Endothelial cell of umbilical vein (primary cell): ENCODE measurements around the gene NIPBL. TPM values are rescaled to one million over a fixed set of nuclear protein-coding genes. Genes with fewer than 3 reads are reported as not detected.

Source experiments
- BruUV-seq: library from RNA; stranded (reverse); fragments of 400-500 nt; replicated peaks from 2 replicates; lab custom pipeline; 2021; lab: Mats Ljungman, UMichigan
- CTCF ChIA-PET: fragments of 300-600, 350-600 bp; sonication (Branson Sonifier 250); formaldehyde crosslinking; loops from one replicate; lab custom pipeline; 2021; ENCODE audit warnings: antibody characterized with exemption, inconsistent platforms; lab: Charles Lee
- POLR2A ChIA-PET: fragments of 300-600, 350-600 bp; sonication (Branson Sonifier 250); formaldehyde crosslinking; loops from one replicate; lab custom pipeline; 2021; ENCODE audit warnings: antibody characterized with exemption, inconsistent platforms; lab: Charles Lee
- DNase-seq: peaks from one replicate; pipeline ENCODE4 v3.0.0-alpha.2; 2011; ENCODE audit warnings: low read depth, low spot score
- FAIRE-seq: peaks from 2 replicates; lab custom pipeline; 2011; peaks lifted over from hg19 to GRCh38; lab: Jason Lieb, UNC
- H2AFZ ChIP-seq: 2 replicates; pipeline ENCODE4 v1.6.0; 2012; ENCODE audit warnings: low read depth, low read length, control low read depth, inconsistent platforms
- H3K27ac ChIP-seq: 2 replicates; pipeline ENCODE4 v1.5.1; 2011; ENCODE audit warnings: low read depth, mild to moderate bottlenecking, control low read depth, low read length, moderate library complexity; ENCODE audit not compliant: insufficient read depth
- H3K27me3 ChIP-seq, 2 experiments: 2 replicates each; pipeline versions ENCODE4 v1.6.0 to v1.6.1; 2011; ENCODE audit warnings: low read length in 2 of 2, mixed read lengths in 1 of 2; ENCODE audit not compliant: control insufficient read depth in 2 of 2, insufficient read depth in 2 of 2
- H3K36me3 ChIP-seq, 2 experiments: 2 replicates in 1 of 2; 3 replicates in 1 of 2; pipeline ENCODE4 v1.5.1; 2011; ENCODE audit warnings: low read length in 2 of 2, mild to moderate bottlenecking in 1 of 2, moderate library complexity in 1 of 2; ENCODE audit not compliant: control insufficient read depth in 2 of 2, insufficient read depth in 2 of 2; ENCODE audit errors: extremely low read depth in 1 of 2
- H3K4me1 ChIP-seq: 3 replicates; pipeline ENCODE4 v1.5.1; 2011; ENCODE audit warnings: mild to moderate bottlenecking, low read length; ENCODE audit not compliant: control insufficient read depth, insufficient read depth; ENCODE audit errors: extremely low read depth
- H3K4me2 ChIP-seq: 2 replicates; pipeline ENCODE4 v1.6.1; 2011; ENCODE audit warnings: low read length, control low read depth, mixed read lengths; ENCODE audit not compliant: insufficient read depth
- H3K4me3 ChIP-seq, 3 experiments: fragments of 200-600 bp in 1 of 3; sonication (generic), shearing (Covaris generic) in 1 of 3; replicated peaks in 1 of 3; 2 replicates each; pipeline ENCODE4 v1.5.1; 2011 to 2016; ENCODE audit warnings: control low read depth in 3 of 3, low read length in 3 of 3, mild to moderate bottlenecking in 2 of 3, inconsistent platforms in 1 of 3, low read depth in 1 of 3, moderate library complexity in 1 of 3; ENCODE audit not compliant: insufficient read depth in 1 of 3
- H3K79me2 ChIP-seq: 2 replicates; pipeline ENCODE4 v1.6.0; 2012; ENCODE audit warnings: low read length, inconsistent platforms; ENCODE audit not compliant: control insufficient read depth, insufficient read depth
- H3K9ac ChIP-seq: replicated peaks from 2 replicates; pipeline ENCODE3; 2011; ENCODE audit warnings: low read length, control low read depth; ENCODE audit not compliant: insufficient read depth; ENCODE audit errors: extremely low read depth
- H3K9me1 ChIP-seq: replicated peaks from 3 replicates; pipeline ENCODE4 v1.6.0; 2011; ENCODE audit warnings: mild to moderate bottlenecking, low read length; ENCODE audit not compliant: control insufficient read depth, insufficient read depth; ENCODE audit errors: extremely low read depth
- H3K9me3 ChIP-seq: replicated peaks from 2 replicates; pipeline ENCODE4 v1.5.1; 2012; ENCODE audit warnings: low read length, inconsistent platforms; ENCODE audit not compliant: control insufficient read depth, insufficient read depth
- H4K20me1 ChIP-seq: replicated peaks from 2 replicates; pipeline ENCODE3; 2011; ENCODE audit warnings: mild to moderate bottlenecking, low read length; ENCODE audit not compliant: control insufficient read depth, insufficient read depth; ENCODE audit errors: extremely low read depth
- CTCF ChIP-seq, 2 donors: IDR thresholded peaks; 1 replicate in 1 of 2; 2 replicates in 1 of 2; pipeline ENCODE4 v1.5.1; 2011; ENCODE audit warnings: low read length in 2 of 2, mild to moderate bottlenecking in 2 of 2, moderate library complexity in 2 of 2, control low read depth in 1 of 2, inconsistent platforms in 1 of 2, low read depth in 1 of 2; ENCODE audit not compliant: insufficient read depth in 1 of 2; ENCODE audit errors: extremely low read depth in 1 of 2
- EZH2 ChIP-seq: IDR thresholded peaks from 2 replicates; pipeline ENCODE4 v1.6.1; 2012; ENCODE audit warnings: borderline replicate concordance, low read depth, mild to moderate bottlenecking, moderate library complexity, low read length, inconsistent platforms; ENCODE audit not compliant: severe bottlenecking
- FOS ChIP-seq: IDR thresholded peaks from 2 replicates; pipeline ENCODE4 v1.6.1; 2011; ENCODE audit warnings: mild to moderate bottlenecking, low read length, moderate library complexity, borderline replicate concordance; ENCODE audit not compliant: insufficient read depth
- GATA2 ChIP-seq: IDR thresholded peaks from 2 replicates; pipeline ENCODE4 v1.7.0; 2011; ENCODE audit warnings: low read depth, mild to moderate bottlenecking, moderate library complexity, mixed read lengths, low read length; ENCODE audit not compliant: insufficient read length, insufficient read depth
- JUN ChIP-seq: IDR thresholded peaks from 2 replicates; pipeline ENCODE4 v1.6.1; 2011; ENCODE audit warnings: borderline replicate concordance, low read depth; ENCODE audit not compliant: insufficient read length, insufficient read depth
- MAX ChIP-seq: IDR thresholded peaks from 2 replicates; pipeline ENCODE4 v1.6.1; 2011; ENCODE audit not compliant: insufficient read depth, insufficient read length
- MYC ChIP-seq: IDR thresholded peaks from one replicate; pipeline ENCODE4 v1.6.1; 2011; ENCODE audit warnings: mild to moderate bottlenecking, low read depth, low read length
- POLR2A ChIP-seq: IDR thresholded peaks from 2 replicates; pipeline ENCODE4 v1.6.1; 2012; ENCODE audit warnings: low read depth, mild to moderate bottlenecking, control low read depth, low read length
- POLR2AphosphoS5 ChIP-seq: IDR thresholded peaks from 2 replicates; pipeline ENCODE4 v1.6.1; 2012; ENCODE audit warnings: low read depth, mild to moderate bottlenecking, control low read depth, low read length, moderate library complexity; ENCODE audit not compliant: insufficient read depth
- dilution Hi-C: fragments of 300-500 bp; cut with MboI; formaldehyde crosslinking; loops from one replicate; pipeline ENCODE4 v1.15.0; 2019; ENCODE audit warnings: low sequenced_read_pairs; ENCODE audit not compliant: extremely low pct_ligation_motif_present
- intact Hi-C: fragments of 100-400 bp; cut with micrococcal nuclease; formaldehyde crosslinking; loops from one replicate; pipeline ENCODE4 v1.10.0; 2022
- polyA plus RNA-seq, 4 experiments: library from polyadenylated mRNA; depleted of rRNA in 3 of 4; stranded (reverse) in 3 of 4; unstranded in 1 of 4; fragments of >200 nt; gene quantifications; 2 replicates each; pipeline versions ENCODE4 v1.2.1 to v1.2.3, GENCODE V29; 2011 to 2012; ENCODE audit warnings: missing spikeins in 1 of 4
- total RNA-seq: library from RNA; stranded (reverse); gene quantifications from 2 replicates; pipeline ENCODE4 v1.2.3, GENCODE V29; 2021

Gene NIPBL
- total and polyA plus RNA-seq, 2 donors (not counting 3 experiments of a cell fraction or from before 2014, with no cell fraction given), result 15.5 to 50.7 TPM

- intact Hi-C loops (no loop called here), dilution Hi-C loops (no loop called here)
- DNase-seq (no peak), FAIRE-seq (no peak)
- H3K27me3 ChIP-seq, result no peaks in the 10 kb centered on the region
- H4K20me1 ChIP-seq, result peaks cover 13% of the 10 kb centered on the region
- H3K9me3 ChIP-seq, result no peaks in the 10 kb centered on the region
- no peak overlapping the region for H3K27ac ChIP-seq
- H3K79me2 ChIP-seq, result peaks cover 81% of the 10 kb centered on the region
- ChIA-PET POLR2A (no interaction called here), CTCF (interaction anchor here (2.2 kb wide), 1 partner anchor 74 kb away, joined by 4 read pairs; no protein-coding TSS in a partner anchor)
- H3K36me3 ChIP-seq, result no peaks in the 10 kb centered on the region
- BruUV-seq, result no TSS peak
- H2AFZ ChIP-seq, result no peak overlapping the region
- H3K9me1 ChIP-seq, result no peaks in the 10 kb centered on the region
- peaks cover 4% of the 10 kb centered on the region for H3K4me1 ChIP-seq
- H3K9ac ChIP-seq, result no peak overlapping the region
- no peak for TF ChIP-seq MAX
- TF ChIP-seq POLR2AphosphoS5, result no peak
- no peak for TF ChIP-seq EZH2
- TF ChIP-seq CTCF (IDR thresholded peaks at IDR 0.05; ENCODE audit: extremely low read depth in 1 of 2, insufficient read depth in 1 of 2, low read depth in 1 of 2, low read length in 2 of 2), result no peak
- TF ChIP-seq FOS, result no peak
- no peak for TF ChIP-seq MYC
- TF ChIP-seq POLR2A, result no peak
- no peak for TF ChIP-seq JUN
- no peak for TF ChIP-seq GATA2
- H3K4me2 ChIP-seq, result no peak overlapping the region
- no peak overlapping the region for H3K4me3 ChIP-seq
Measured at GRCh38 chr5:36948041-36948440, 71.5 kb downstream of the NIPBL start.
